H1 (cell line): ENCODE data around the gene GTF2F1. TPM values are rescaled to one million over a fixed set of nuclear protein-coding genes. Genes with fewer than 3 reads are reported as not detected.

Experiments used
- CBX5 ChIP-seq: fragments of 300-800, 300-1000 bp; sonication (generic); IDR thresholded peaks from 2 replicates; pipeline ENCODE4 v1.7.1; 2016; ENCODE audit warnings: antibody characterized with exemption, low read length, low read depth
- CBX8 ChIP-seq: fragments of 300-800, 300-1000 bp; sonication (generic); IDR thresholded peaks from 2 replicates; pipeline ENCODE4 v1.7.1; 2016; ENCODE audit warnings: low read depth, low read length, borderline replicate concordance
- KDM4A ChIP-seq: IDR thresholded peaks from one replicate; pipeline ENCODE4 v1.7.1; 2012; ENCODE audit warnings: low read depth, mild to moderate bottlenecking, moderate library complexity, low read length, inconsistent platforms; ENCODE audit not compliant: severe bottlenecking
- NRF1 ChIP-seq: IDR thresholded peaks from 2 replicates; pipeline ENCODE4 v1.6.1; 2011; ENCODE audit warnings: mild to moderate bottlenecking, low read depth, low read length, improper control_type of control experiment
- polyA plus RNA-seq, 7 experiments: library from polyadenylated mRNA; depleted of rRNA in 3 of 7; stranded (reverse) in 5 of 7; unstranded in 2 of 7; fragments of >200 nt in 5 of 7; fragments of 200-250 nt in 2 of 7; gene quantifications; 1 replicate in 5 of 7; 2 replicates in 1 of 7; 4 replicates in 1 of 7; pipeline versions ENCODE4 v1.2.1 to v1.2.3, GENCODE V29; 2011 to 2013; ENCODE audit warnings: missing spikeins in 2 of 7, mixed read lengths in 2 of 7
- total RNA-seq: library from RNA; stranded (reverse); fragmentation: NEBNext Ultra II Directional; extraction: Animal tissue kit (Norgen Biotek cat#: 25700); gene quantifications from 2 replicates; pipeline ENCODE4 v1.2.1, GENCODE V29; 2021
- TF ChIP-seq, protein P1 (sequence below): IDR thresholded peaks from 2 replicates; pipeline ENCODE4 v1.6.1; 2011; ENCODE audit warnings: low read length, improper control_type of control experiment
- TF ChIP-seq, protein P2 (sequence below), 3 experiments: IDR thresholded peaks; 1 replicate in 2 of 3; 2 replicates in 1 of 3; pipeline versions ENCODE4 v1.5.1 to v1.6.1; 2011; ENCODE audit warnings: low read length in 3 of 3, mild to moderate bottlenecking in 3 of 3, inconsistent platforms in 2 of 3, low read depth in 1 of 3, moderate library complexity in 1 of 3; ENCODE audit not compliant: insufficient read depth in 1 of 3; ENCODE audit errors: control extremely low read depth in 1 of 3
- TF ChIP-seq, protein P3 (sequence below): IDR thresholded peaks from 2 replicates; pipeline ENCODE4 v1.6.1; 2012; ENCODE audit warnings: inconsistent platforms

The GTF2F1 gene
- total and polyA plus RNA-seq, 2 of the 8 experiments (the other 6 are each of a cell fraction or from before 2014, with no cell fraction given): 29.3 to 56.3 TPM

- TF ChIP-seq, protein P1, sequence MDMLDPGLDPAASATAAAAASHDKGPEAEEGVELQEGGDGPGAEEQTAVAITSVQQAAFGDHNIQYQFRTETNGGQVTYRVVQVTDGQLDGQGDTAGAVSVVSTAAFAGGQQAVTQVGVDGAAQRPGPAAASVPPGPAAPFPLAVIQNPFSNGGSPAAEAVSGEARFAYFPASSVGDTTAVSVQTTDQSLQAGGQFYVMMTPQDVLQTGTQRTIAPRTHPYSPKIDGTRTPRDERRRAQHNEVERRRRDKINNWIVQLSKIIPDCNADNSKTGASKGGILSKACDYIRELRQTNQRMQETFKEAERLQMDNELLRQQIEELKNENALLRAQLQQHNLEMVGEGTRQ: no peak
- TF ChIP-seq CBX8: no peak
- TF ChIP-seq, protein P2, sequence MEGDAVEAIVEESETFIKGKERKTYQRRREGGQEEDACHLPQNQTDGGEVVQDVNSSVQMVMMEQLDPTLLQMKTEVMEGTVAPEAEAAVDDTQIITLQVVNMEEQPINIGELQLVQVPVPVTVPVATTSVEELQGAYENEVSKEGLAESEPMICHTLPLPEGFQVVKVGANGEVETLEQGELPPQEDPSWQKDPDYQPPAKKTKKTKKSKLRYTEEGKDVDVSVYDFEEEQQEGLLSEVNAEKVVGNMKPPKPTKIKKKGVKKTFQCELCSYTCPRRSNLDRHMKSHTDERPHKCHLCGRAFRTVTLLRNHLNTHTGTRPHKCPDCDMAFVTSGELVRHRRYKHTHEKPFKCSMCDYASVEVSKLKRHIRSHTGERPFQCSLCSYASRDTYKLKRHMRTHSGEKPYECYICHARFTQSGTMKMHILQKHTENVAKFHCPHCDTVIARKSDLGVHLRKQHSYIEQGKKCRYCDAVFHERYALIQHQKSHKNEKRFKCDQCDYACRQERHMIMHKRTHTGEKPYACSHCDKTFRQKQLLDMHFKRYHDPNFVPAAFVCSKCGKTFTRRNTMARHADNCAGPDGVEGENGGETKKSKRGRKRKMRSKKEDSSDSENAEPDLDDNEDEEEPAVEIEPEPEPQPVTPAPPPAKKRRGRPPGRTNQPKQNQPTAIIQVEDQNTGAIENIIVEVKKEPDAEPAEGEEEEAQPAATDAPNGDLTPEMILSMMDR (IDR thresholded peaks at IDR 0.05; ENCODE audit: control extremely low read depth in 1 of 3, insufficient read depth in 1 of 3, low read depth in 1 of 3, low read length in 3 of 3): peak; percentile 3 to 41 (median 31); a peak in 2 of 4 replicates
- TF ChIP-seq, protein P3, sequence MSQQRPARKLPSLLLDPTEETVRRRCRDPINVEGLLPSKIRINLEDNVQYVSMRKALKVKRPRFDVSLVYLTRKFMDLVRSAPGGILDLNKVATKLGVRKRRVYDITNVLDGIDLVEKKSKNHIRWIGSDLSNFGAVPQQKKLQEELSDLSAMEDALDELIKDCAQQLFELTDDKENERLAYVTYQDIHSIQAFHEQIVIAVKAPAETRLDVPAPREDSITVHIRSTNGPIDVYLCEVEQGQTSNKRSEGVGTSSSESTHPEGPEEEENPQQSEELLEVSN: peak; percentile 80; the same call in 1 of the 2 replicates
- no peak for TF ChIP-seq NRF1
- no peak for TF ChIP-seq CBX5
- TF ChIP-seq KDM4A: no peak
Observed at GRCh38 chr19:6425732-6426620, 33.0 kb upstream of the GTF2F1 start (continued).
